IMR-90 (cell line): ENCODE data around the gene MYH7B. TPM values are rescaled to one million over a fixed set of nuclear protein-coding genes. Genes with fewer than 3 reads are reported as not detected.

Source experiments
- ATAC-seq: fragments of 200-7000 bp; cut with Tn5 transposase; 2 replicates; pipeline ENCODE4 v1.9.1; 2020; ENCODE audit warnings: low read depth, mild to moderate bottlenecking, moderate library complexity
- BruUV-seq: library from RNA; stranded (reverse); fragments of 400-500 nt; replicated peaks from 2 replicates; lab custom pipeline; 2021; lab: Mats Ljungman, UMichigan
- CTCF ChIA-PET: fragments of 300-600 bp; formaldehyde crosslinking; extraction: SDS; loops from one replicate; lab custom pipeline; 2021; ENCODE audit warnings: antibody characterized with exemption; lab: Yijun Ruan, JAX
- POLR2A ChIA-PET: fragments of 300-600 bp; sonication (Branson Sonifier 250); formaldehyde crosslinking; loops from one replicate; lab custom pipeline; 2022; ENCODE audit warnings: antibody characterized with exemption; ENCODE audit not compliant: unreplicated experiment; lab: Charles Lee
- DNase-seq: peaks from one replicate; pipeline ENCODE4 v3.0.0; 2013
- H2AFZ ChIP-seq: replicated peaks from 2 replicates; pipeline ENCODE3; 2013; ENCODE audit warnings: low read length, mild to moderate bottlenecking; ENCODE audit not compliant: poor library complexity
- H2AK5ac ChIP-seq: 2 replicates; pipeline ENCODE4 v1.6.1; 2013; ENCODE audit warnings: low read depth, low read length, inconsistent platforms
- H2AK9ac ChIP-seq: replicated peaks from 2 replicates; pipeline ENCODE3; 2013; ENCODE audit warnings: mild to moderate bottlenecking, low read depth, low read length, moderate library complexity; ENCODE audit not compliant: poor library complexity
- H2BK120ac ChIP-seq: 2 replicates; pipeline ENCODE4 v1.6.1; 2013; ENCODE audit warnings: low read depth, low read length, inconsistent platforms
- H2BK15ac ChIP-seq: 3 replicates; pipeline ENCODE4 v1.6.1; 2013; ENCODE audit warnings: low read depth, low read length, inconsistent platforms
- H2BK20ac ChIP-seq: 2 replicates; pipeline ENCODE4 v1.6.1; 2013; ENCODE audit warnings: low read depth, mild to moderate bottlenecking, inconsistent platforms, low read length, moderate library complexity
- H2BK5ac ChIP-seq: 2 replicates; pipeline ENCODE4 v1.6.1; 2013; ENCODE audit warnings: mild to moderate bottlenecking, low read depth, low read length, inconsistent platforms; ENCODE audit not compliant: poor library complexity, severe bottlenecking
- H3K14ac ChIP-seq: replicated peaks from 2 replicates; pipeline ENCODE4 v1.6.1; 2013; ENCODE audit warnings: low read depth, low read length, inconsistent platforms
- H3K18ac ChIP-seq: 2 replicates; pipeline ENCODE4 v1.6.1; 2013; ENCODE audit warnings: low read depth, low read length, control low read depth
- H3K23ac ChIP-seq: 2 replicates; pipeline ENCODE4 v1.6.1; 2013; ENCODE audit warnings: low read depth, low read length, inconsistent platforms
- H3K27ac ChIP-seq: 2 replicates; pipeline ENCODE4 v1.5.1; 2013; ENCODE audit warnings: mild to moderate bottlenecking, control low read depth, low read length; ENCODE audit not compliant: insufficient read depth
- H3K27me3 ChIP-seq: 2 replicates; pipeline ENCODE4 v1.6.1; 2013; ENCODE audit warnings: low read length; ENCODE audit not compliant: control insufficient read depth, insufficient read depth
- H3K36me3 ChIP-seq: 2 replicates; pipeline ENCODE4 v1.6.1; 2013; ENCODE audit warnings: low read length, mixed read lengths; ENCODE audit not compliant: control insufficient read depth, insufficient read depth
- H3K4ac ChIP-seq: 2 replicates; pipeline ENCODE4 v1.6.1; 2013; ENCODE audit warnings: low read depth, low read length, inconsistent platforms
- H3K4me1 ChIP-seq: 2 replicates; pipeline ENCODE4 v1.6.1; 2013; ENCODE audit warnings: low read length, mixed read lengths; ENCODE audit not compliant: control insufficient read depth, insufficient read depth
- H3K4me2 ChIP-seq: 2 replicates; pipeline ENCODE4 v1.6.1; 2013; ENCODE audit warnings: low read depth, mild to moderate bottlenecking, control low read depth, low read length, moderate library complexity
- H3K4me3 ChIP-seq: 2 replicates; pipeline ENCODE4 v1.5.1; 2013; ENCODE audit warnings: low read depth, mild to moderate bottlenecking, control low read depth, low read length, moderate library complexity; ENCODE audit not compliant: insufficient read depth
- H3K56ac ChIP-seq: 2 replicates; pipeline ENCODE4 v1.6.1; 2013; ENCODE audit warnings: low read length, inconsistent platforms; ENCODE audit not compliant: insufficient read depth; ENCODE audit errors: extremely low read depth
- H3K79me1 ChIP-seq, 2 experiments: 2 replicates each; pipeline ENCODE4 v1.6.1; 2013; ENCODE audit warnings: low read length in 2 of 2, inconsistent platforms in 1 of 2, low read depth in 1 of 2
- H3K9ac ChIP-seq: 2 replicates; pipeline ENCODE4 v1.6.1; 2013; ENCODE audit warnings: low read depth, low read length, control low read depth
- H3K9me1 ChIP-seq: 2 replicates; pipeline ENCODE4 v1.6.1; 2013; ENCODE audit warnings: low read length, inconsistent platforms; ENCODE audit not compliant: insufficient read depth
- H3K9me3 ChIP-seq: 2 replicates; pipeline ENCODE4 v1.6.1; 2013; ENCODE audit warnings: low read length; ENCODE audit not compliant: control insufficient read depth, insufficient read depth
- H4K20me1 ChIP-seq: 2 replicates; pipeline ENCODE4 v1.6.1; 2013; ENCODE audit warnings: low read length, inconsistent platforms; ENCODE audit not compliant: insufficient read depth
- H4K5ac ChIP-seq: 2 replicates; pipeline ENCODE4 v1.6.1; 2013; ENCODE audit warnings: mild to moderate bottlenecking, low read depth, low read length, control low read depth
- H4K8ac ChIP-seq, 2 experiments: 2 replicates each; pipeline ENCODE4 v1.6.1; 2013; ENCODE audit warnings: low read depth in 2 of 2, low read length in 2 of 2, control low read depth in 1 of 2, inconsistent platforms in 1 of 2
- H4K91ac ChIP-seq: 2 replicates; pipeline ENCODE4 v1.6.1; 2013; ENCODE audit warnings: low read depth, low read length, inconsistent platforms; ENCODE audit not compliant: insufficient read depth
- BHLHE40 ChIP-seq: fragments of 150-350 bp; IDR thresholded peaks from 2 replicates; pipeline ENCODE4 v1.6.1; 2016; ENCODE audit warnings: mild to moderate bottlenecking, low read depth, low read length
- CEBPB ChIP-seq: IDR thresholded peaks from 2 replicates; pipeline ENCODE4 v1.6.1; 2012; ENCODE audit warnings: low read depth, low read length, improper control_type of control experiment
- CHD1 ChIP-seq: IDR thresholded peaks from 2 replicates; pipeline ENCODE4 v1.6.1; 2012; ENCODE audit warnings: low read depth, low read length, improper control_type of control experiment
- CTCF ChIP-seq: conservative IDR thresholded peaks from 2 replicates; pipeline ENCODE4 v1.5.1; 2012; ENCODE audit warnings: mild to moderate bottlenecking, low read depth, low read length, improper control_type of control experiment
- ELK1 ChIP-seq: fragments of 150-350 bp; IDR thresholded peaks from 2 replicates; pipeline ENCODE4 v1.6.1; 2016; ENCODE audit warnings: low read depth, mild to moderate bottlenecking, low read length, moderate library complexity, borderline replicate concordance
- FOS ChIP-seq: fragments of 150-350 bp; IDR thresholded peaks from 2 replicates; pipeline ENCODE4 v1.6.1; 2016; ENCODE audit warnings: low read depth, low read length
- MAFK ChIP-seq: IDR thresholded peaks from 2 replicates; pipeline ENCODE4 v1.6.1; 2012; ENCODE audit warnings: low read depth, low read length, improper control_type of control experiment
- MAZ ChIP-seq: IDR thresholded peaks from 2 replicates; pipeline ENCODE4 v1.6.1; 2012; ENCODE audit warnings: low read depth, mild to moderate bottlenecking, low read length, improper control_type of control experiment, moderate library complexity, borderline replicate concordance
- NFE2L2 ChIP-seq: fragments of 150-350 bp; IDR thresholded peaks from 2 replicates; pipeline ENCODE4 v1.6.1; 2016; ENCODE audit warnings: low read depth, mild to moderate bottlenecking, low read length
- POLR2A ChIP-seq: IDR thresholded peaks from 2 replicates; pipeline ENCODE4 v1.6.1; 2012; ENCODE audit warnings: mild to moderate bottlenecking, low read depth, low read length
- RAD21 ChIP-seq: IDR thresholded peaks from 2 replicates; pipeline ENCODE4 v1.6.1; 2012; ENCODE audit warnings: low read length, improper control_type of control experiment
- RCOR1 ChIP-seq: IDR thresholded peaks from 2 replicates; pipeline ENCODE4 v1.6.1; 2012; ENCODE audit warnings: mild to moderate bottlenecking, low read length, improper control_type of control experiment; ENCODE audit not compliant: insufficient replicate concordance
- RFX5 ChIP-seq: IDR thresholded peaks from 2 replicates; pipeline ENCODE4 v1.8.0; 2012; ENCODE audit warnings: low read depth, mild to moderate bottlenecking, low read length, moderate library complexity
- SMC3 ChIP-seq: fragments of 150-350 bp; IDR thresholded peaks from 2 replicates; pipeline ENCODE4 v1.6.1; 2016; ENCODE audit warnings: low read depth, mild to moderate bottlenecking, antibody characterized with exemption, low read length, moderate library complexity
- USF2 ChIP-seq: fragments of 150-350 bp; IDR thresholded peaks from 2 replicates; pipeline ENCODE4 v1.6.1; 2017; ENCODE audit warnings: mild to moderate bottlenecking, antibody characterized with exemption, low read length, low read depth
- WGBS, 2 experiments: methylation state at CpG; one replicate each; pipeline versions ENCODE4 v1.1.5 to v1.1.7; 2013; ENCODE audit warnings: missing lambda C conversion rate in 2 of 2; ENCODE audit not compliant: insufficient read length in 1 of 2; ENCODE audit errors: extremely low coverage in 2 of 2; 5-methylcytosine and 5-hydroxymethylcytosine counted together
- dilution Hi-C: fragments of 300-500 bp; cut with HindIII; formaldehyde crosslinking; loops from one replicate; pipeline ENCODE4 v1.14.3; 2018; ENCODE audit warnings: low sequenced_read_pairs; ENCODE audit not compliant: unreplicated experiment
- in situ Hi-C: fragments of 300-500 bp; cut with MboI; formaldehyde crosslinking; loops from 3 replicates; pipeline ENCODE4 v1.14.3; 2019; ENCODE audit warnings: low sequenced_read_pairs, inconsistent platforms, mixed read lengths
- intact Hi-C: fragments of 100-400 bp; cut with micrococcal nuclease; formaldehyde crosslinking; loops from 2 replicates; pipeline ENCODE4 v1.10.0; 2022
- polyA plus RNA-seq, 3 experiments: library from polyadenylated mRNA; depleted of rRNA; stranded (reverse); fragments of >200 nt; gene quantifications; 2 replicates each; pipeline ENCODE4 v1.2.3, GENCODE V29; 2012; ENCODE audit warnings: low replicate concordance in 1 of 3
- total RNA-seq: library from RNA; depleted of rRNA; stranded (reverse); fragments of >200 nt; gene quantifications from 2 replicates; pipeline ENCODE4 v1.2.3, GENCODE V29; 2012

Gene MYH7B
- total and polyA plus RNA-seq, 2 of the 4 experiments (the other 2 are of a cell fraction), result 0.09 TPM; not detected in 1

- BruUV-seq, result no TSS peak
- 92% methylated on average over 2 of the region's 11 CpGs; no CpG with 5 or more reads in 1 of the 2 experiments for WGBS, 2 experiments
- Histone ChIP-seq H2BK5ac (no peak overlapping the region), H4K91ac (no peak overlapping the region), H3K9ac (no peak overlapping the region), H2AFZ (no peak overlapping the region), H3K4me1 (no peaks in the 10 kb centered on the region), H3K36me3 (peaks cover 21% of the 10 kb centered on the region; the same call in 1 of the 2 replicates), H3K27me3 (peaks cover 8% of the 10 kb centered on the region; the same call in 1 of the 2 replicates), H2AK5ac (no peak overlapping the region), H4K5ac (no peak overlapping the region), H2AK9ac (no peak overlapping the region), H2BK15ac (no peak overlapping the region), H3K18ac (no peak overlapping the region), H3K79me1 (no peaks in the 10 kb centered on the region; a peak in 2 of 4 replicates), H2BK20ac (no peak overlapping the region), H3K9me3 (no peaks in the 10 kb centered on the region), H3K56ac (no peak overlapping the region), H4K20me1 (peaks cover 8% of the 10 kb centered on the region), H4K8ac (no peak overlapping the region), H2BK120ac (no peak overlapping the region), H3K4me3 (no peak overlapping the region), H3K23ac (no peak overlapping the region), H3K27ac (no peak overlapping the region), H3K4me2 (no peak overlapping the region), H3K9me1 (peaks cover 13% of the 10 kb centered on the region), H3K4ac (no peak overlapping the region), H3K14ac (no peak overlapping the region)
- TF ChIP-seq MAFK, result no peak
- no peak for TF ChIP-seq CHD1
- no peak for TF ChIP-seq MAZ
- TF ChIP-seq SMC3, result no peak
- TF ChIP-seq USF2, result no peak
- TF ChIP-seq CEBPB, result no peak
- no peak for TF ChIP-seq NFE2L2
- no peak for TF ChIP-seq POLR2A
- TF ChIP-seq ELK1, result no peak
- no peak for TF ChIP-seq RAD21
- no peak for TF ChIP-seq FOS
- TF ChIP-seq RCOR1, result no peak
- TF ChIP-seq BHLHE40, result no peak
- TF ChIP-seq CTCF, result no peak
- TF ChIP-seq RFX5, result no peak
- POLR2A ChIA-PET, result interaction anchor here (0.6 kb wide), 1 partner anchor 16 kb away, joined by 5 read pairs; no protein-coding TSS in a partner anchor
- CTCF ChIA-PET, result no interaction called here
- intact Hi-C loops, result no loop called here
- dilution Hi-C loops, result no loop called here
- ATAC-seq (no peak), DNase-seq (no peak)
- in situ Hi-C loops, result no loop called here
Measured at GRCh38 chr20:34990231-34990630, 34.6 kb downstream of the MYH7B start.
